ENCODE measurements around the gene GRID1.

The GRID1 gene

GRCh38 chr10:86167121-86167761 is 199.4 kb downstream of the GRID1 start:
- CTCF ChIA-PET: no interaction called here
- Histone ChIP-seq H3K27ac (ENCODE audit: extremely low read depth, low read depth, low read length) (no peak overlapping the region), H3K36me3 (ENCODE audit: control insufficient read depth in 2 of 2, insufficient read depth in 1 of 2, low read length in 2 of 2) (no peaks in the 10 kb centered on the region), H3K4me1 (ENCODE audit: control insufficient read depth, insufficient read depth, low read length) (no peaks in the 10 kb centered on the region), H3K9me3 (ENCODE audit: control insufficient read depth, insufficient read depth, low read depth, low read length) (no peaks in the 10 kb centered on the region), H3K4me3 (ENCODE audit: low read depth, low read length) (no peak overlapping the region)
- TF ChIP-seq ZNF610 (tag by site-specific recombination; IDR thresholded peaks at IDR 0.05; ENCODE audit: borderline replicate concordance) (no peak), GLIS1 (tag by site-specific recombination; IDR thresholded peaks at IDR 0.05) (no peak), ZNF837 (tag by site-specific recombination; IDR thresholded peaks at IDR 0.05) (no peak), ZNF266 (tag by site-specific recombination; IDR thresholded peaks at IDR 0.05; ENCODE audit: low read depth) (no peak), GLIS2 (tag by site-specific recombination; IDR thresholded peaks at IDR 0.05) (no peak), ZNF521 (tag by site-specific recombination; IDR thresholded peaks at IDR 0.05) (no peak), ZNF148 (tag by site-specific recombination; IDR thresholded peaks at IDR 0.05; ENCODE audit: borderline replicate concordance) (no peak), ZNF239 (tag by site-specific recombination; IDR thresholded peaks at IDR 0.05) (no peak), ZNF274 (IDR thresholded peaks at IDR 0.05; ENCODE audit: low read length) (no peak), ZNF274 (tag by site-specific recombination; IDR thresholded peaks at IDR 0.05; ENCODE audit: borderline replicate concordance) (no peak)
- TF ChIP-seq, protein P1, sequence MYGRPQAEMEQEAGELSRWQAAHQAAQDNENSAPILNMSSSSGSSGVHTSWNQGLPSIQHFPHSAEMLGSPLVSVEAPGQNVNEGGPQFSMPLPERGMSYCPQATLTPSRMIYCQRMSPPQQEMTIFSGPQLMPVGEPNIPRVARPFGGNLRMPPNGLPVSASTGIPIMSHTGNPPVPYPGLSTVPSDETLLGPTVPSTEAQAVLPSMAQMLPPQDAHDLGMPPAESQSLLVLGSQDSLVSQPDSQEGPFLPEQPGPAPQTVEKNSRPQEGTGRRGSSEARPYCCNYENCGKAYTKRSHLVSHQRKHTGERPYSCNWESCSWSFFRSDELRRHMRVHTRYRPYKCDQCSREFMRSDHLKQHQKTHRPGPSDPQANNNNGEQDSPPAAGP (tag by site-specific recombination; IDR thresholded peaks at IDR 0.05): no peak
- POLR2A ChIA-PET: no interaction called here

GRCh38 chr10:86165666-86166065 is 200.9 kb downstream of the GRID1 start:
- no peaks in the 10 kb centered on the region for H3K4me1 ChIP-seq (ENCODE audit: control insufficient read depth, insufficient read depth, low read length)
- H3K4me3 ChIP-seq (ENCODE audit: low read depth, low read length): no peak overlapping the region
- H3K9me3 ChIP-seq (ENCODE audit: control insufficient read depth, insufficient read depth, low read depth, low read length): no peaks in the 10 kb centered on the region
- no peak overlapping the region for H3K27ac ChIP-seq (ENCODE audit: extremely low read depth, low read depth, low read length)
- ChIA-PET POLR2A (no interaction called here), CTCF (no interaction called here)
- TF ChIP-seq, protein P2, sequence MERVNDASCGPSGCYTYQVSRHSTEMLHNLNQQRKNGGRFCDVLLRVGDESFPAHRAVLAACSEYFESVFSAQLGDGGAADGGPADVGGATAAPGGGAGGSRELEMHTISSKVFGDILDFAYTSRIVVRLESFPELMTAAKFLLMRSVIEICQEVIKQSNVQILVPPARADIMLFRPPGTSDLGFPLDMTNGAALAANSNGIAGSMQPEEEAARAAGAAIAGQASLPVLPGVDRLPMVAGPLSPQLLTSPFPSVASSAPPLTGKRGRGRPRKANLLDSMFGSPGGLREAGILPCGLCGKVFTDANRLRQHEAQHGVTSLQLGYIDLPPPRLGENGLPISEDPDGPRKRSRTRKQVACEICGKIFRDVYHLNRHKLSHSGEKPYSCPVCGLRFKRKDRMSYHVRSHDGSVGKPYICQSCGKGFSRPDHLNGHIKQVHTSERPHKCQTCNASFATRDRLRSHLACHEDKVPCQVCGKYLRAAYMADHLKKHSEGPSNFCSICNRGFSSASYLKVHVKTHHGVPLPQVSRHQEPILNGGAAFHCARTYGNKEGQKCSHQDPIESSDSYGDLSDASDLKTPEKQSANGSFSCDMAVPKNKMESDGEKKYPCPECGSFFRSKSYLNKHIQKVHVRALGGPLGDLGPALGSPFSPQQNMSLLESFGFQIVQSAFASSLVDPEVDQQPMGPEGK (tag by site-specific recombination; IDR thresholded peaks at IDR 0.05): no peak
- TF ChIP-seq ZBTB20 (tag by site-specific recombination; IDR thresholded peaks at IDR 0.05) (no peak), ZBTB10 (tag by site-specific recombination; IDR thresholded peaks at IDR 0.05) (no peak), ZNF19 (tag by site-specific recombination; IDR thresholded peaks at IDR 0.05; ENCODE audit: low read depth) (no peak), ZNF521 (tag by site-specific recombination; IDR thresholded peaks at IDR 0.05) (no peak), ZNF707 (tag by site-specific recombination; IDR thresholded peaks at IDR 0.05) (no peak), ZFP69B (tag by site-specific recombination; IDR thresholded peaks at IDR 0.05) (no peak), ZNF214 (tag by site-specific recombination; IDR thresholded peaks at IDR 0.05; ENCODE audit: borderline replicate concordance) (no peak), ZNF843 (tag by site-specific recombination; IDR thresholded peaks at IDR 0.05) (no peak), ZNF701 (tag by site-specific recombination; IDR thresholded peaks at IDR 0.05) (no peak), ZBTB17 (tag by site-specific recombination; IDR thresholded peaks at IDR 0.05) (no peak), ZNF391 (tag by site-specific recombination; IDR thresholded peaks at IDR 0.05; ENCODE audit: borderline replicate concordance, low read depth) (no peak), ZNF221 (tag by site-specific recombination; IDR thresholded peaks at IDR 0.05; ENCODE audit: borderline replicate concordance) (no peak), KLF10 (tag by site-specific recombination; IDR thresholded peaks at IDR 0.05) (no peak), ZNF571 (tag by site-specific recombination; IDR thresholded peaks at IDR 0.05) (no peak)
- TF ChIP-seq, protein P3, sequence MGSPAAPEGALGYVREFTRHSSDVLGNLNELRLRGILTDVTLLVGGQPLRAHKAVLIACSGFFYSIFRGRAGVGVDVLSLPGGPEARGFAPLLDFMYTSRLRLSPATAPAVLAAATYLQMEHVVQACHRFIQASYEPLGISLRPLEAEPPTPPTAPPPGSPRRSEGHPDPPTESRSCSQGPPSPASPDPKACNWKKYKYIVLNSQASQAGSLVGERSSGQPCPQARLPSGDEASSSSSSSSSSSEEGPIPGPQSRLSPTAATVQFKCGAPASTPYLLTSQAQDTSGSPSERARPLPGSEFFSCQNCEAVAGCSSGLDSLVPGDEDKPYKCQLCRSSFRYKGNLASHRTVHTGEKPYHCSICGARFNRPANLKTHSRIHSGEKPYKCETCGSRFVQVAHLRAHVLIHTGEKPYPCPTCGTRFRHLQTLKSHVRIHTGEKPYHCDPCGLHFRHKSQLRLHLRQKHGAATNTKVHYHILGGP (tag by site-specific recombination; IDR thresholded peaks at IDR 0.05): no peak
- H3K36me3 ChIP-seq (ENCODE audit: control insufficient read depth in 2 of 2, insufficient read depth in 1 of 2, low read length in 2 of 2): no peaks in the 10 kb centered on the region
